Dermis blood vessel endothelial cell (primary cell): ENCODE measurements around the gene PHPT1. TPM values are rescaled to one million over a fixed set of nuclear protein-coding genes. Genes with fewer than 3 reads are reported as not detected.

ENCODE experiments used
- DNase-seq: peaks from one replicate; pipeline ENCODE4 v3.0.0; 2010
- total RNA-seq: library from RNA; depleted of rRNA; stranded (reverse); fragments of >200 nt; gene quantifications from 2 replicates; pipeline ENCODE4 v1.2.3, GENCODE V29; 2014

PHPT1 gene
- total RNA-seq, 1 donor from 2014 or later, result 99.0 TPM

DNA sequence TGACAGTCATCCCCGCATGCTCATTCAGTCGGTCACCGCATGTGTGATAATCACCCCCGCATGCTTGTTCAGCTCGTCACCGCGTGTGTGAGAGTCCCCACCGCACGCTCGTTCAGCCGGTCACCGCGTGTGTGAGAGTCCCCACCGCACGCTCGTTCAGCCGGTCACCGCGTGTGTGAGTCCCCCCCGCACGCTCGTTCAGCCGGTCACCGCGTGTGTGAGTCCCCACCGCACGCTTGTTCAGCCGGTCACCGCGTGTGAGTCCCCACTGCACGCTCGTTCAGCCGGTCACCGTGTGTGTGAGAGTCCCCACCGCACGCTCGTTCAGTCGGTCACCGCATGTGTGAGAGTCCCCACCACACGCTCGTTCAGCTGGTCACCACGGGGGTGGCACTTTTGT is 40.6 kb downstream of the PHPT1 start:
- DNase-seq, result no peak

DNA sequence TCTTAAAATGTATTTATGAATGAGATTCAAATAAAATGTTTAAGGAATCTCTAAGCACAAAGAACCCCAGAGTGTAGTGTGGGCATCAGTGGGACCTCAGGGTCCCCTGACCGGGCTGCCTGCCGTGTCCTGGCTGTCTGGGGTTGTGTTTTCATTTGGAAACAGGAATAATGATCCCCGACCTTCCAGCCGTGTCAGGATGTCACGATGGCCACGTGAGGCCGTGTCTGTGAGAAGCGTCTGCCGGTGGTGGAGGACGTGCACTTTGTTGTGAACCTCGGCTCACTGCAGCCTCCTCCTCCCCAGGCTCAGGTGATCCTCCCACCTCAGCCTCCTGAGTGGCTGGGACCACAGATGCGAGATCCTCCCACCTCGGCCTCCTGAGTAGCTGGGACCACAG is 41.5 kb downstream of the PHPT1 start:
- DNase-seq, result no peak

GRCh38 chr9:136896027-136896426 is 46.8 kb downstream of the PHPT1 start:
- DNase-seq, result no peak

- no peak for DNase-seq
Observed at GRCh38 chr9:136898483-136899100, 49.4 kb downstream of the PHPT1 start.

GRCh38 chr9:136899196-136899595 is 50.0 kb downstream of the PHPT1 start:
- no peak for DNase-seq

GRCh38 chr9:136900556-136900955 is 51.3 kb downstream of the PHPT1 start:
- DNase-seq, result no peak

Other genes with a start within 250 kb of the PHPT1 start
- 571 and 768 TPM in 2 replicates for gene EGFL7, start 186.5 kb upstream of the PHPT1 start, total RNA-seq
- 46.1 and 62.6 TPM in 2 replicates for gene AGPAT2, start 162.0 kb upstream of the PHPT1 start, total RNA-seq
- 172 and 238 TPM in 2 replicates for gene DIPK1B, start 136.8 kb upstream of the PHPT1 start, total RNA-seq
- 0.05 TPM in 1 of 2 replicates, not detected in the other for gene LCN10, start 106.5 kb upstream of the PHPT1 start, total RNA-seq
- 0.68 TPM in 1 of 2 replicates, not detected in the other for gene LCN6, start 100.9 kb upstream of the PHPT1 start, total RNA-seq
- gene LCN8, start 91.2 kb upstream of the PHPT1 start, total RNA-seq, result not detected in 2 replicates
- gene LCN15, start 84.9 kb upstream of the PHPT1 start, total RNA-seq, result 0.05 TPM in 1 of 2 replicates, not detected in the other
- gene TMEM141, start 58.1 kb upstream of the PHPT1 start, total RNA-seq, result 47.9 and 98.5 TPM in 2 replicates
- 0.37 and 1.0 TPM in 2 replicates for gene CCDC183, start 53.1 kb upstream of the PHPT1 start, total RNA-seq
- gene RABL6, start 41.5 kb upstream of the PHPT1 start, total RNA-seq, result 69.1 and 95.8 TPM in 2 replicates
- gene AJM1, start 6.9 kb upstream of the PHPT1 start, total RNA-seq, result 1.0 TPM in 2 replicates
- gene MAMDC4, start 2.9 kb downstream of the PHPT1 start, total RNA-seq, result 2.0 and 5.1 TPM in 2 replicates
- 309 and 438 TPM in 2 replicates for gene EDF1, start 16.9 kb downstream of the PHPT1 start, total RNA-seq
- 20.6 and 24.2 TPM in 2 replicates for gene TRAF2, start 37.1 kb downstream of the PHPT1 start, total RNA-seq
- gene FBXW5, start 95.3 kb downstream of the PHPT1 start, total RNA-seq, result 255 and 270 TPM in 2 replicates
- 1.7 TPM in 1 of 2 replicates, not detected in the other for gene C8G, start 95.8 kb downstream of the PHPT1 start, total RNA-seq
- gene LCN12, start 102.9 kb downstream of the PHPT1 start, total RNA-seq, result not detected in 2 replicates
- gene PTGDS, start 128.1 kb downstream of the PHPT1 start, total RNA-seq, result 0.17 and 0.60 TPM in 2 replicates
- gene LCNL1, start 133.6 kb downstream of the PHPT1 start, total RNA-seq, result not detected in 2 replicates
- gene PAXX, start 143.0 kb downstream of the PHPT1 start, total RNA-seq, result 13.5 and 17.9 TPM in 2 replicates
- gene CLIC3, start 147.2 kb downstream of the PHPT1 start, total RNA-seq, result 0.09 TPM in 1 of 2 replicates, not detected in the other
- gene ABCA2, start 178.8 kb downstream of the PHPT1 start, total RNA-seq, result 8.5 and 13.3 TPM in 2 replicates
- gene FUT7, start 182.7 kb downstream of the PHPT1 start, total RNA-seq, result not detected in 2 replicates
- gene NPDC1, start 196.8 kb downstream of the PHPT1 start, total RNA-seq, result 39.7 and 46.8 TPM in 2 replicates
- not detected in 2 replicates for gene ENTPD2, start 204.7 kb downstream of the PHPT1 start, total RNA-seq
- 6.0 and 36.3 TPM in 2 replicates for gene SAPCD2, start 221.1 kb downstream of the PHPT1 start, total RNA-seq
- 27.0 and 27.2 TPM in 2 replicates for gene UAP1L1, start 228.1 kb downstream of the PHPT1 start, total RNA-seq
- 73.1 and 76.6 TPM in 2 replicates for gene MAN1B1, start 237.6 kb downstream of the PHPT1 start, total RNA-seq